ENCODE measurements around the gene INPP1.

- TF ChIP-seq CTCF (optimal IDR thresholded peaks at IDR 0.05 in 1 of 3, IDR thresholded peaks at IDR 0.05 in 1 of 3, conservative IDR thresholded peaks at IDR 0.05 in 1 of 3; ENCODE audit: extremely low read depth in 1 of 3, insufficient read depth in 2 of 3, low read length in 3 of 3) = no peak
- TF ChIP-seq EZH2 (IDR thresholded peaks at IDR 0.05; ENCODE audit: low read length) = no peak
These were observed 29.5 kb upstream of the INPP1 start for GRCh38 chr2:190313880-190314279.
